B cell (primary cell): Measurements from ENCODE around the gene OR5AU1. TPM values are rescaled to one million over a fixed set of nuclear protein-coding genes. Genes with fewer than 3 reads are reported as not detected.

Source experiments
- ATAC-seq: fragments of 200-7000 bp; cut with Tn5 transposase; one replicate; pipeline ENCODE4 v1.10.0; 2021; ENCODE audit warnings: low read depth, mild to moderate bottlenecking, moderate number of reproducible peaks, moderate library complexity
- CTCF ChIA-PET: fragments of 350-600 bp; sonication (Branson Sonifier 250); formaldehyde crosslinking; loops from one replicate; lab custom pipeline; 2021; ENCODE audit warnings: antibody characterized with exemption, inconsistent platforms; lab: Charles Lee
- POLR2A ChIA-PET: fragments of 350-600 bp; sonication (Branson Sonifier 250); formaldehyde crosslinking; loops from one replicate; lab custom pipeline; 2021; ENCODE audit warnings: antibody characterized with exemption; lab: Charles Lee
- DNase-seq: peaks from one replicate; pipeline ENCODE4 v3.0.0; 2013
- H2AFZ ChIP-seq: 2 replicates; pipeline ENCODE4 v1.6.1; 2012; ENCODE audit warnings: mild to moderate bottlenecking, low read depth, low read length; ENCODE audit not compliant: insufficient read depth, poor library complexity, severe bottlenecking
- H3K27ac ChIP-seq, 2 donors: 1 replicate in 1 of 2; 2 replicates in 1 of 2; pipeline ENCODE4 v1.5.1; 2012 to 2013; ENCODE audit warnings: low read length in 2 of 2, mild to moderate bottlenecking in 2 of 2, moderate library complexity in 1 of 2
- H3K27me3 ChIP-seq, 4 experiments: fragments of 200-600 bp in 1 of 4; sonication (generic) in 1 of 4; replicated peaks in 1 of 4; 1 replicate in 2 of 4; 2 replicates in 2 of 4; pipeline versions ENCODE4 v1.6.1 to v1.7.0; 2013 to 2016; ENCODE audit warnings: low read length in 3 of 4, mild to moderate bottlenecking in 2 of 4, mixed read lengths in 1 of 4, moderate library complexity in 1 of 4; ENCODE audit not compliant: insufficient read depth in 4 of 4, control insufficient read depth in 3 of 4; ENCODE audit errors: control extremely low read depth in 1 of 4
- H3K36me3 ChIP-seq, 2 experiments: replicated peaks in 1 of 2; 1 replicate in 1 of 2; 2 replicates in 1 of 2; pipeline versions ENCODE4 v1.6.1 to v1.7.1; 2013; ENCODE audit warnings: low read length in 1 of 2; ENCODE audit not compliant: insufficient read depth in 2 of 2, control insufficient read depth in 1 of 2; ENCODE audit errors: control extremely low read depth in 1 of 2, extremely low read depth in 1 of 2
- H3K4me1 ChIP-seq, 2 donors: fragments of 200-600 bp in 1 of 2; sonication (generic) in 1 of 2; 1 replicate in 1 of 2; 2 replicates in 1 of 2; pipeline versions ENCODE4 v1.5.1 to v1.6.1; 2013 to 2017; ENCODE audit warnings: low read length in 2 of 2; ENCODE audit not compliant: control insufficient read depth in 2 of 2, insufficient read depth in 2 of 2
- H3K4me2 ChIP-seq: replicated peaks from 2 replicates; pipeline ENCODE3; 2012; ENCODE audit warnings: mild to moderate bottlenecking, low read depth, low read length; ENCODE audit not compliant: poor library complexity, severe bottlenecking
- H3K4me3 ChIP-seq, 5 experiments: fragments of 200-600 bp in 1 of 5; sonication (generic) in 1 of 5; 1 replicate in 3 of 5; 2 replicates in 2 of 5; pipeline versions ENCODE4 v1.5.1 to v1.7.0; 2011 to 2016; ENCODE audit warnings: low read length in 4 of 5, mild to moderate bottlenecking in 4 of 5, low read depth in 2 of 5, control low read depth in 1 of 5, moderate library complexity in 1 of 5; ENCODE audit not compliant: insufficient read depth in 1 of 5; ENCODE audit errors: control extremely low read depth in 1 of 5, extremely low read depth in 1 of 5
- H3K79me2 ChIP-seq: fragments of 200-600 bp; sonication (generic); one replicate; pipeline ENCODE4 v1.6.0; 2016; ENCODE audit warnings: low read length; ENCODE audit not compliant: control insufficient read depth, insufficient read depth
- H3K9ac ChIP-seq: fragments of 200-600 bp; sonication (generic); 2 replicates; pipeline ENCODE4 v1.6.1; 2017; ENCODE audit warnings: mild to moderate bottlenecking, low read length, moderate library complexity
- H3K9me3 ChIP-seq, 3 donors: one replicate each; pipeline versions ENCODE4 v1.6.1 to v1.7.1; 2013; ENCODE audit warnings: low read length in 2 of 3; ENCODE audit not compliant: control insufficient read depth in 2 of 3, insufficient read depth in 1 of 3; ENCODE audit errors: control extremely low read depth in 1 of 3
- H4K20me1 ChIP-seq: 2 replicates; pipeline ENCODE4 v1.6.0; 2012; ENCODE audit warnings: mild to moderate bottlenecking, low read length; ENCODE audit not compliant: insufficient read depth, control insufficient read depth, poor library complexity, severe bottlenecking
- H3K27ac Mint-ChIP-seq: one replicate; pipeline ENCODE4 v1.8.0; 2021; ENCODE audit warnings: mixed read lengths
- H3K27me3 Mint-ChIP-seq: one replicate; pipeline ENCODE4 v1.8.0; 2021; ENCODE audit warnings: mixed read lengths
- H3K4me1 Mint-ChIP-seq: one replicate; pipeline ENCODE4 v1.8.0; 2021; ENCODE audit warnings: mixed read lengths
- H3K4me3 Mint-ChIP-seq: one replicate; pipeline ENCODE4 v1.8.0; 2021; ENCODE audit warnings: mixed read lengths
- H3K9me3 Mint-ChIP-seq: one replicate; pipeline ENCODE4 v1.8.0; 2022; ENCODE audit warnings: mixed read lengths; ENCODE audit not compliant: insufficient read depth
- CTCF ChIP-seq: fragments of 200-600 bp; IDR thresholded peaks from one replicate; pipeline ENCODE4 v1.8.0; 2022; ENCODE audit warnings: antibody characterized with exemption, mild to moderate bottlenecking
- EZH2 ChIP-seq: IDR thresholded peaks from 2 replicates; pipeline ENCODE4 v1.6.1; 2012; ENCODE audit warnings: borderline replicate concordance, low read depth, mild to moderate bottlenecking, moderate library complexity, low read length; ENCODE audit not compliant: insufficient read depth, poor library complexity, severe bottlenecking
- WGBS: methylation state at CpG from one replicate; pipeline ENCODE4 v1.1.5; 2013; ENCODE audit warnings: missing lambda C conversion rate; ENCODE audit not compliant: insufficient coverage; 5-methylcytosine and 5-hydroxymethylcytosine counted together
- intact Hi-C: fragments of 100-400 bp; cut with micrococcal nuclease; formaldehyde crosslinking; loops from one replicate; pipeline ENCODE4 v1.10.0; 2022
- polyA plus RNA-seq: library from polyadenylated mRNA; depleted of rRNA; stranded (reverse); fragments of >200 nt; gene quantifications from 2 replicates; pipeline ENCODE4 v1.2.3, GENCODE V29; 2012
- total RNA-seq, 2 donors: library from RNA; stranded (reverse); fragments of 120-200 nt in 1 of 2; gene quantifications; 1 replicate in 1 of 2; 2 replicates in 1 of 2; pipeline versions ENCODE4 v1.2.3 to v1.2.4, GENCODE V29; 2013 to 2022

OR5AU1 gene
- total and polyA plus RNA-seq, 2 donors (not counting 1 experiment from before 2014, with no cell fraction given) = not detected

- H3K4me1 Mint-ChIP-seq = no peaks in the 10 kb centered on the region
- Histone ChIP-seq H4K20me1 (no peaks in the 10 kb centered on the region), H3K4me2 (no peak overlapping the region), H2AFZ (no peak overlapping the region), H3K4me3 (no peak overlapping the region), H3K36me3 (no peaks in the 10 kb centered on the region), H3K27ac (no peak overlapping the region), H3K79me2 (no peaks in the 10 kb centered on the region), H3K4me1 (no peaks in the 10 kb centered on the region), H3K9me3 (no peaks in the 10 kb centered on the region), H3K9ac (no peak overlapping the region), H3K27me3 (no peaks in the 10 kb centered on the region)
- POLR2A ChIA-PET = no interaction called here
- H3K27me3 Mint-ChIP-seq = no peaks in the 10 kb centered on the region
- H3K9me3 Mint-ChIP-seq = no peaks in the 10 kb centered on the region
- no peak overlapping the region for H3K4me3 Mint-ChIP-seq
- ATAC-seq = no peak
- intact Hi-C loops = no loop called here
- WGBS = no CpG with 5 or more reads among the region's 4 CpGs
- TF ChIP-seq CTCF (no peak), EZH2 (no peak)
- CTCF ChIA-PET = interaction anchor here (1.0 to 1.6 kb wide), 2 partner anchors 20 to 24 kb away, joined by 3 read pairs; no protein-coding TSS in a partner anchor
- no peak overlapping the region for H3K27ac Mint-ChIP-seq
- no peak for DNase-seq
Observed at GRCh38 chr14:21112255-21112654, 43.6 kb downstream of the OR5AU1 start.

GRCh38 chr14:21109377-21110138 lies 46.3 kb downstream of the OR5AU1 start:
- no peaks in the 10 kb centered on the region for H4K20me1 ChIP-seq
- H3K27me3 ChIP-seq = no peaks in the 10 kb centered on the region
- Mint-ChIP-seq H3K4me3 (no peak overlapping the region), H3K27ac (no peak overlapping the region), H3K4me1 (peaks cover 6% of the 10 kb centered on the region), H3K9me3 (no peaks in the 10 kb centered on the region), H3K27me3 (no peaks in the 10 kb centered on the region)
- ChIA-PET CTCF (interaction anchor here (0.7 to 11.8 kb wide), 11 partner anchors 14 to 250 kb away, joined by 3 to 348 read pairs (median 4); partner anchors contain the start of gene ARHGEF40), POLR2A (no interaction called here)
- no peak overlapping the region for H3K9ac ChIP-seq
- no peaks in the 10 kb centered on the region for H3K36me3 ChIP-seq
- no peak overlapping the region for H3K27ac ChIP-seq
- 72% methylated on average over 4 of the region's 6 CpGs for WGBS
- no peak for TF ChIP-seq EZH2
- no peak for TF ChIP-seq CTCF
- intact Hi-C loops = loop anchor here (10.0 kb wide), 1 partner anchor 495 kb away; no protein-coding TSS in a partner anchor
- no peaks in the 10 kb centered on the region for H3K9me3 ChIP-seq
- no peak overlapping the region for H2AFZ ChIP-seq
- DNase-seq (no peak), ATAC-seq (no peak)
- peaks cover 6 to 8% of the 10 kb centered on the region in 2 donors for H3K4me1 ChIP-seq
- H3K79me2 ChIP-seq = no peaks in the 10 kb centered on the region
- H3K4me3 ChIP-seq = no peak overlapping the region
- H3K4me2 ChIP-seq = no peak overlapping the region
